Measurements from ENCODE around the gene MARS1.

Gene MARS1

GRCh38 chr12:57531836-57532235 is 44.0 kb downstream of the MARS1 start:
- ChIA-PET CTCF (interaction anchor here (0.6 to 1.2 kb wide), 2 partner anchors 20 to 73 kb away, joined by 3 read pairs; no protein-coding TSS in a partner anchor), POLR2A (interaction anchor here (1.1 to 2.0 kb wide), 3 partner anchors 8 to 15 kb away, joined by 3 to 9 read pairs (median 6); partner anchors contain the start of genes DCTN2 and DDIT3)
- no peak overlapping the region for H3K27ac ChIP-seq (ENCODE audit: extremely low read depth, low read depth, low read length)
- no peaks in the 10 kb centered on the region for H3K4me1 ChIP-seq (ENCODE audit: control insufficient read depth, insufficient read depth, low read length)
- peaks cover 25 to 96% of the 10 kb centered on the region in 2 experiments for H3K36me3 ChIP-seq (ENCODE audit: control insufficient read depth in 2 of 2, insufficient read depth in 1 of 2, low read length in 2 of 2)
- TF ChIP-seq AEBP2 (tag by site-specific recombination; IDR thresholded peaks at IDR 0.05; ENCODE audit: borderline replicate concordance), result no peak
- no peak for TF ChIP-seq ZNF785 (tag by site-specific recombination; IDR thresholded peaks at IDR 0.05)
- no peak for TF ChIP-seq BCL11B (tag by site-specific recombination; IDR thresholded peaks at IDR 0.05; ENCODE audit: low read depth)
- TF ChIP-seq ZNF792 (tag by site-specific recombination; IDR thresholded peaks at IDR 0.05), result no peak
- TF ChIP-seq TRIM28 (IDR thresholded peaks at IDR 0.05; ENCODE audit: borderline replicate concordance, low read length), result no peak
- TF ChIP-seq ZNF223 (tag by site-specific recombination; IDR thresholded peaks at IDR 0.05), result no peak
- TF ChIP-seq ZNF280D (tag by site-specific recombination; IDR thresholded peaks at IDR 0.05), result no peak
- no peak for TF ChIP-seq ZNF645 (tag by site-specific recombination; IDR thresholded peaks at IDR 0.05)
- no peak for TF ChIP-seq PRDM10 (tag by site-specific recombination; IDR thresholded peaks at IDR 0.05)
- no peak for TF ChIP-seq WT1 (tag by site-specific recombination; IDR thresholded peaks at IDR 0.05)
- no peaks in the 10 kb centered on the region for H3K9me3 ChIP-seq (ENCODE audit: control insufficient read depth, insufficient read depth, low read depth, low read length)
- H3K4me3 ChIP-seq (ENCODE audit: low read depth, low read length), result no peak overlapping the region

GRCh38 chr12:57533108-57533507 is 45.2 kb downstream of the MARS1 start:
- CTCF ChIA-PET, result interaction anchor here (0.6 to 1.2 kb wide), 3 partner anchors 74 to 234 kb away, joined by 3 read pairs; no protein-coding TSS in a partner anchor
- H3K4me3 ChIP-seq (ENCODE audit: low read depth, low read length), result no peak overlapping the region
- peaks cover 25 to 91% of the 10 kb centered on the region in 2 experiments for H3K36me3 ChIP-seq (ENCODE audit: control insufficient read depth in 2 of 2, insufficient read depth in 1 of 2, low read length in 2 of 2)
- H3K9me3 ChIP-seq (ENCODE audit: control insufficient read depth, insufficient read depth, low read depth, low read length), result no peaks in the 10 kb centered on the region
- no peaks in the 10 kb centered on the region for H3K4me1 ChIP-seq (ENCODE audit: control insufficient read depth, insufficient read depth, low read length)
- POLR2A ChIA-PET, result interaction anchor here (0.9 to 2.0 kb wide), 4 partner anchors 8 to 70 kb away, joined by 3 to 9 read pairs (median 4); partner anchors contain the start of gene DDIT3
- no peak overlapping the region for H3K27ac ChIP-seq (ENCODE audit: extremely low read depth, low read depth, low read length)
- TF ChIP-seq ZNF16 (tag by site-specific recombination; IDR thresholded peaks at IDR 0.05; ENCODE audit: low read depth) (no peak), ZNF664 (tag by site-specific recombination; IDR thresholded peaks at IDR 0.05) (no peak), TRIM28 (IDR thresholded peaks at IDR 0.05; ENCODE audit: borderline replicate concordance, low read length) (no peak), FEZF1 (tag by site-specific recombination; IDR thresholded peaks at IDR 0.05) (no peak), ZNF18 (tag by site-specific recombination; IDR thresholded peaks at IDR 0.05) (no peak), ZNF132 (tag by site-specific recombination; IDR thresholded peaks at IDR 0.05; ENCODE audit: borderline replicate concordance) (no peak), ZNF423 (tag by site-specific recombination; IDR thresholded peaks at IDR 0.05) (no peak), ZBTB8A (tag by site-specific recombination; IDR thresholded peaks at IDR 0.05) (no peak), ZBTB1 (tag by site-specific recombination; IDR thresholded peaks at IDR 0.05) (no peak), PRDM4 (tag by site-specific recombination; IDR thresholded peaks at IDR 0.05) (no peak), ZNF645 (tag by site-specific recombination; IDR thresholded peaks at IDR 0.05) (no peak)
